ENCODE results near the gene MYOC. TPM values are rescaled to one million over a fixed set of nuclear protein-coding genes. Genes with fewer than 3 reads are reported as not detected.
"Not testable (repeated sequence)": the region's sequence is repeated elsewhere in the genome, so short reads cannot be mapped to it uniquely, and the experiment has no call there.

The MYOC gene
- polyA plus RNA-seq, 1 donor from 2014 or later = not detected

DNA sequence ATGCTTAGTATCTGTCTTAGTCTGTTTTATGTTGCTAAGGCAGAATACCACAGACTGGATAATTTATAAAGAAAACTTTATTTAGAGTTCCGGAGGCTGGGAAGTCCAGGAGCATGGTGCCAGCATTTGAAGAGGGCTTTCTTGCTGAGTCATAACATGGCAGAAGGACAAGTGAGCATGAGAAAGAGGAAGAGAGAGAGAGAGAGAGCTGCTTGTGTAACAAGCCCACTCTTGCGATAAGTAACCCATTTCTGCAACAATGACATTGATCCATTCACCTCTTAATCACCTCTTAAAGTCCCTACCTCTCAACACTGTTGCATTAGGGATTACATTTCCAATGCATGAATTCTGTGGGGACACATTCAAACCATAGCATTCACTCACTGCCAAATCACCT lies 42.1 kb downstream of the MYOC start:
- H3K27me3 ChIP-seq (ENCODE audit: insufficient read depth, low read depth, low read length) = no peaks in the 10 kb centered on the region
- H3K27ac ChIP-seq (ENCODE audit: low read length) = no peak overlapping the region
- no peaks in the 10 kb centered on the region for H3K9me3 ChIP-seq (ENCODE audit: low read length)
- H3K79me2 ChIP-seq (replicated peaks; ENCODE audit: insufficient read depth, low read length) = no peaks in the 10 kb centered on the region
- H3K9me2 ChIP-seq (ENCODE audit: insufficient read depth, low read length) = no peaks in the 10 kb centered on the region
- no peak overlapping the region for H3K9ac ChIP-seq (ENCODE audit: low read length)
- H2AFZ ChIP-seq (ENCODE audit: low read depth, low read length) = no peak overlapping the region
- no peak overlapping the region for H3K4me3 ChIP-seq (ENCODE audit: low read length)
- H4K20me1 ChIP-seq (ENCODE audit: insufficient read depth) = no peaks in the 10 kb centered on the region
- H3F3A ChIP-seq (ENCODE audit: insufficient read depth, low read length, poor library complexity, severe bottlenecking) = no peaks in the 10 kb centered on the region
- TF ChIP-seq RAD21 (conservative IDR thresholded peaks at IDR 0.05) (no peak), POLR2AphosphoS5 (IDR thresholded peaks at IDR 0.05) (no peak), EZH2 (IDR thresholded peaks at IDR 0.05; ENCODE audit: borderline replicate concordance, insufficient read depth, low read length, poor library complexity, severe bottlenecking) (no peak), EP300 (conservative IDR thresholded peaks at IDR 0.05; ENCODE audit: poor library complexity, severe bottlenecking) (no peak), MXI1 (conservative IDR thresholded peaks at IDR 0.05; ENCODE audit: poor library complexity, severe bottlenecking) (no peak), TAF1 (IDR thresholded peaks at IDR 0.05; ENCODE audit: low read depth) (no peak), SMC3 (conservative IDR thresholded peaks at IDR 0.05; ENCODE audit: poor library complexity) (no peak)
- TF ChIP-seq, protein P1, sequence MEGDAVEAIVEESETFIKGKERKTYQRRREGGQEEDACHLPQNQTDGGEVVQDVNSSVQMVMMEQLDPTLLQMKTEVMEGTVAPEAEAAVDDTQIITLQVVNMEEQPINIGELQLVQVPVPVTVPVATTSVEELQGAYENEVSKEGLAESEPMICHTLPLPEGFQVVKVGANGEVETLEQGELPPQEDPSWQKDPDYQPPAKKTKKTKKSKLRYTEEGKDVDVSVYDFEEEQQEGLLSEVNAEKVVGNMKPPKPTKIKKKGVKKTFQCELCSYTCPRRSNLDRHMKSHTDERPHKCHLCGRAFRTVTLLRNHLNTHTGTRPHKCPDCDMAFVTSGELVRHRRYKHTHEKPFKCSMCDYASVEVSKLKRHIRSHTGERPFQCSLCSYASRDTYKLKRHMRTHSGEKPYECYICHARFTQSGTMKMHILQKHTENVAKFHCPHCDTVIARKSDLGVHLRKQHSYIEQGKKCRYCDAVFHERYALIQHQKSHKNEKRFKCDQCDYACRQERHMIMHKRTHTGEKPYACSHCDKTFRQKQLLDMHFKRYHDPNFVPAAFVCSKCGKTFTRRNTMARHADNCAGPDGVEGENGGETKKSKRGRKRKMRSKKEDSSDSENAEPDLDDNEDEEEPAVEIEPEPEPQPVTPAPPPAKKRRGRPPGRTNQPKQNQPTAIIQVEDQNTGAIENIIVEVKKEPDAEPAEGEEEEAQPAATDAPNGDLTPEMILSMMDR (IDR thresholded peaks at IDR 0.05; ENCODE audit: poor library complexity, severe bottlenecking) = no peak
- TF ChIP-seq, protein P2, sequence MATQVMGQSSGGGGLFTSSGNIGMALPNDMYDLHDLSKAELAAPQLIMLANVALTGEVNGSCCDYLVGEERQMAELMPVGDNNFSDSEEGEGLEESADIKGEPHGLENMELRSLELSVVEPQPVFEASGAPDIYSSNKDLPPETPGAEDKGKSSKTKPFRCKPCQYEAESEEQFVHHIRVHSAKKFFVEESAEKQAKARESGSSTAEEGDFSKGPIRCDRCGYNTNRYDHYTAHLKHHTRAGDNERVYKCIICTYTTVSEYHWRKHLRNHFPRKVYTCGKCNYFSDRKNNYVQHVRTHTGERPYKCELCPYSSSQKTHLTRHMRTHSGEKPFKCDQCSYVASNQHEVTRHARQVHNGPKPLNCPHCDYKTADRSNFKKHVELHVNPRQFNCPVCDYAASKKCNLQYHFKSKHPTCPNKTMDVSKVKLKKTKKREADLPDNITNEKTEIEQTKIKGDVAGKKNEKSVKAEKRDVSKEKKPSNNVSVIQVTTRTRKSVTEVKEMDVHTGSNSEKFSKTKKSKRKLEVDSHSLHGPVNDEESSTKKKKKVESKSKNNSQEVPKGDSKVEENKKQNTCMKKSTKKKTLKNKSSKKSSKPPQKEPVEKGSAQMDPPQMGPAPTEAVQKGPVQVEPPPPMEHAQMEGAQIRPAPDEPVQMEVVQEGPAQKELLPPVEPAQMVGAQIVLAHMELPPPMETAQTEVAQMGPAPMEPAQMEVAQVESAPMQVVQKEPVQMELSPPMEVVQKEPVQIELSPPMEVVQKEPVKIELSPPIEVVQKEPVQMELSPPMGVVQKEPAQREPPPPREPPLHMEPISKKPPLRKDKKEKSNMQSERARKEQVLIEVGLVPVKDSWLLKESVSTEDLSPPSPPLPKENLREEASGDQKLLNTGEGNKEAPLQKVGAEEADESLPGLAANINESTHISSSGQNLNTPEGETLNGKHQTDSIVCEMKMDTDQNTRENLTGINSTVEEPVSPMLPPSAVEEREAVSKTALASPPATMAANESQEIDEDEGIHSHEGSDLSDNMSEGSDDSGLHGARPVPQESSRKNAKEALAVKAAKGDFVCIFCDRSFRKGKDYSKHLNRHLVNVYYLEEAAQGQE (IDR thresholded peaks at IDR 0.05; ENCODE audit: borderline replicate concordance) = no peak
- H3K4me2 ChIP-seq (ENCODE audit: low read length) = no peak overlapping the region
- H3K36me3 ChIP-seq (ENCODE audit: insufficient read depth, low read length) = no peaks in the 10 kb centered on the region

DNA sequence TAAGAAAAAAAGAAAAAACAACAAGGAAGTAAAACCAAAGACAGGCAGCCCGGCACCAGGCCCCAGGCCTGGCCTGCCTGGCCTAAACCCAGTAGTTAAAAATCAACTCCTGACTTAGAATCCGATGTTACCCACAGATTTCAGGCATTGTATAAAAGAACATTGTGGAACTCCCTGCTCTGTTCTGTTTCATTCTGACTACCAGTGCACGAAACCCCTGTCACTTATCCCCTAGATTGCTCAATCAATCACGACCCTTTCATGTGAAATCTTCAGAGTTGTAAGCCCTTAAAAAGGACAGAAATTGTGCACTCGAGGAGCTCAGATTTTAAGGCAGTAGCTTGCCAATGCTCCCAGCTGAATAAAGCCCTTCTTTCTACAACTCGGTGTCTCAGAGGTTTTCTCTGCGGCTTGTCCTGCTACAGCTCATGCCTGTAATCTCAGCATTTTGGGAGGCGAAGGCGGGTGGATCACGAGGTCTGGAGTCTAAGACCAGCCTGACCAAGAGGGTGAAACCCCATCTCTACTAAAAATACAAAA lies 46.0 kb downstream of the MYOC start:
- H3K36me3 ChIP-seq (ENCODE audit: insufficient read depth, low read length) = no peaks in the 10 kb centered on the region
- no peaks in the 10 kb centered on the region for H3K9me2 ChIP-seq (ENCODE audit: insufficient read depth, low read length)
- H3K27ac ChIP-seq (ENCODE audit: low read length) = no peak overlapping the region

GRCh38 chr1:171603042-171603441 lies 49.4 kb downstream of the MYOC start:
- not testable (repeated sequence) for H3F3A ChIP-seq (ENCODE audit: insufficient read depth, low read length, poor library complexity, severe bottlenecking); H3K9me2 ChIP-seq (ENCODE audit: insufficient read depth, low read length); H2AFZ ChIP-seq (ENCODE audit: low read depth, low read length); H4K20me1 ChIP-seq (ENCODE audit: insufficient read depth); H3K9ac ChIP-seq (ENCODE audit: low read length); H3K79me2 ChIP-seq (replicated peaks; ENCODE audit: insufficient read depth, low read length); H3K27me3 ChIP-seq (ENCODE audit: insufficient read depth, low read depth, low read length); H3K4me2 ChIP-seq (ENCODE audit: low read length); H3K27ac ChIP-seq (ENCODE audit: low read length); H3K36me3 ChIP-seq (ENCODE audit: insufficient read depth, low read length); H3K9me3 ChIP-seq (ENCODE audit: low read length); H3K4me3 ChIP-seq (ENCODE audit: low read length)

More for the DNA sequence above, 46.0 kb downstream of the MYOC start:
- H3F3A ChIP-seq (ENCODE audit: insufficient read depth, low read length, poor library complexity, severe bottlenecking) = no peaks in the 10 kb centered on the region
- no peaks in the 10 kb centered on the region for H4K20me1 ChIP-seq (ENCODE audit: insufficient read depth)
- TF ChIP-seq, protein P1 (IDR thresholded peaks at IDR 0.05; ENCODE audit: poor library complexity, severe bottlenecking) = no peak
- no peak for TF ChIP-seq POLR2AphosphoS5 (IDR thresholded peaks at IDR 0.05)
- TF ChIP-seq SMC3 (conservative IDR thresholded peaks at IDR 0.05; ENCODE audit: poor library complexity) = no peak
- no peak for TF ChIP-seq MXI1 (conservative IDR thresholded peaks at IDR 0.05; ENCODE audit: poor library complexity, severe bottlenecking)
- TF ChIP-seq EZH2 (IDR thresholded peaks at IDR 0.05; ENCODE audit: borderline replicate concordance, insufficient read depth, low read length, poor library complexity, severe bottlenecking) = no peak
- TF ChIP-seq TAF1 (IDR thresholded peaks at IDR 0.05; ENCODE audit: low read depth) = no peak
- H3K4me3 ChIP-seq (ENCODE audit: low read length) = no peak overlapping the region
- no peaks in the 10 kb centered on the region for H3K9me3 ChIP-seq (ENCODE audit: low read length)
- no peaks in the 10 kb centered on the region for H3K79me2 ChIP-seq (replicated peaks; ENCODE audit: insufficient read depth, low read length)
- H3K27me3 ChIP-seq (ENCODE audit: insufficient read depth, low read depth, low read length) = no peaks in the 10 kb centered on the region
- no peak overlapping the region for H3K9ac ChIP-seq (ENCODE audit: low read length)
- no peak overlapping the region for H2AFZ ChIP-seq (ENCODE audit: low read depth, low read length)
- H3K4me2 ChIP-seq (ENCODE audit: low read length) = no peak overlapping the region

Data from neural cell (in vitro differentiated cells).